Epithelial cell of esophagus (primary cell): ENCODE measurements around the gene RASL10B.
A peak's percentile ranks its signal among the peaks of the same experiment; 100 is the strongest.

ENCODE experiments used
- DNase-seq: peaks from one replicate; pipeline ENCODE4 v3.0.0; 2010; ENCODE audit warnings: low read depth
- H3K4me3 ChIP-seq: 2 replicates; pipeline ENCODE4 v1.5.1; 2011; ENCODE audit warnings: mild to moderate bottlenecking, low read length, control low read depth
- TF ChIP-seq, protein P1 (sequence below): IDR thresholded peaks from 2 replicates; pipeline ENCODE4 v1.5.1; 2011; ENCODE audit warnings: low read depth, mild to moderate bottlenecking, low read length, control low read depth, inconsistent platforms; ENCODE audit not compliant: insufficient read depth; ENCODE audit errors: missing control alignments

Gene RASL10B

DNA sequence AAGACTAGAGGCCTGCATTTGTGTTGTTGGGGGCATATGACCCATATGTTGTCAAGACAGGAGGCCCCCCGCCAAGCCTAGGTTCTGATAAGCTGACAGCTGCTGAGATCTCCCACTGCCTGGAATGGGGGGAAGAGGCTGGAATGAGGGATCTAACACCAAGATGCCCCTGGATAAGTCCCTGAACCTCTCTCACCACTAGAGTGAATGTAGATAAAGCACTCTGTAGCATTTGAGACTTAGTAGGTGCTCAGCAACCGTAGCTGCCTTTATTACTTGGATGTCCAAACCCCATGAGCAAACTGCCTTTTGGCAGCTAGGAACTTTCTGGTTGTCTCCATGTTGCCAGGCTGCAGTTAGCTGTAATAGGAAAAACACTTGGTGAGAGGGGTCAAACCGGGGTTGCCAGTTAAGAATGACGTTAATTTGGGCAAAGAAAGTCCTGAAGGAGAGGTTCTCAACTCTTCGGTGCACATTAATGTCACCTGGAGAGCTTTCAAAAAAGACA is 4.4 kb upstream of the RASL10B start:
- no peak overlapping the region for H3K4me3 ChIP-seq
- TF ChIP-seq, protein P1, sequence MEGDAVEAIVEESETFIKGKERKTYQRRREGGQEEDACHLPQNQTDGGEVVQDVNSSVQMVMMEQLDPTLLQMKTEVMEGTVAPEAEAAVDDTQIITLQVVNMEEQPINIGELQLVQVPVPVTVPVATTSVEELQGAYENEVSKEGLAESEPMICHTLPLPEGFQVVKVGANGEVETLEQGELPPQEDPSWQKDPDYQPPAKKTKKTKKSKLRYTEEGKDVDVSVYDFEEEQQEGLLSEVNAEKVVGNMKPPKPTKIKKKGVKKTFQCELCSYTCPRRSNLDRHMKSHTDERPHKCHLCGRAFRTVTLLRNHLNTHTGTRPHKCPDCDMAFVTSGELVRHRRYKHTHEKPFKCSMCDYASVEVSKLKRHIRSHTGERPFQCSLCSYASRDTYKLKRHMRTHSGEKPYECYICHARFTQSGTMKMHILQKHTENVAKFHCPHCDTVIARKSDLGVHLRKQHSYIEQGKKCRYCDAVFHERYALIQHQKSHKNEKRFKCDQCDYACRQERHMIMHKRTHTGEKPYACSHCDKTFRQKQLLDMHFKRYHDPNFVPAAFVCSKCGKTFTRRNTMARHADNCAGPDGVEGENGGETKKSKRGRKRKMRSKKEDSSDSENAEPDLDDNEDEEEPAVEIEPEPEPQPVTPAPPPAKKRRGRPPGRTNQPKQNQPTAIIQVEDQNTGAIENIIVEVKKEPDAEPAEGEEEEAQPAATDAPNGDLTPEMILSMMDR: no peak
- DNase-seq: no peak

DNA sequence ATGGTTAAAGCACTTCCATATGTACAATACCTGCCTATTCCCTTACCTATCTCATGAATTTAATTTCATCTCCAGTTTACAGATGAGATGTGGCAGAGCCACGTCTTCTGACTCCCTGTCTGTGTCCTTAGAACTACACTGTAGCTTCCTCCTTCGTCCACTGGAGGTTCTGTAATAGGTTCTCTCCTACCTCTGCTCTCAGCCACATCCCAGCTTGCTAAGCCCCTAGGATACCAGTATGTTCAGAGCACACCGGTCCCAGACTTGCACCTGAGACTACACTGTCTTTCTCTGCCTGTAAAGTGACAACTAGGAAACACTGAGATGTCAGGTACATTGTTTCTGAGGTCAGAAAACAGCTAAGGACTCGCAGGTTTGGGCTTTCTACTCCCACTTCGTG is 3.8 kb upstream of the RASL10B start:
- H3K4me3 ChIP-seq: no peak overlapping the region
- TF ChIP-seq, protein P1: no peak
- DNase-seq: no peak

GRCh38 chr17:35728551-35728950 is 2.9 kb upstream of the RASL10B start:
- no peak for DNase-seq
- no peak overlapping the region for H3K4me3 ChIP-seq
- TF ChIP-seq, protein P1: no peak

DNA sequence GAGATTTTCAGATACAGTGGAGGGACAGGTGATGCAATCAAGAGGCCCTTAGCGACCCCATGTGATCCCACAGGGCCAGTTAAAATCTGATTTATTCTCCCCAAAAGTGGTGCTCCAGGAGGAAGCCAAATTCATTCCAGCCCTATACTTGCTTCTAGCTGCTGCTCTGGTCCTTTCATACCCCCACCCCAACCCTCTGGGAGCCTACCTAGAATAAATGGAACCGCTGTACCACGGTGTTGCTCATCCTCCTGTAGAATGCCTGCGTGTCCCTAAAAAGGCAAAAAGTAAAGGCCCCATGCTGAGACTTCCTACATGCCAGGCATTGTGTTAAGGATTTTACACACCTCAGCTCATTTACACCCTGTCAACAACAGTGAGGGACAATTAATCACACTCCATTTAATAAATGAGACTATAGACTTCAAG is 2.0 kb upstream of the RASL10B start:
- TF ChIP-seq, protein P1: no peak
- H3K4me3 ChIP-seq: no peak overlapping the region
- no peak for DNase-seq

DNA sequence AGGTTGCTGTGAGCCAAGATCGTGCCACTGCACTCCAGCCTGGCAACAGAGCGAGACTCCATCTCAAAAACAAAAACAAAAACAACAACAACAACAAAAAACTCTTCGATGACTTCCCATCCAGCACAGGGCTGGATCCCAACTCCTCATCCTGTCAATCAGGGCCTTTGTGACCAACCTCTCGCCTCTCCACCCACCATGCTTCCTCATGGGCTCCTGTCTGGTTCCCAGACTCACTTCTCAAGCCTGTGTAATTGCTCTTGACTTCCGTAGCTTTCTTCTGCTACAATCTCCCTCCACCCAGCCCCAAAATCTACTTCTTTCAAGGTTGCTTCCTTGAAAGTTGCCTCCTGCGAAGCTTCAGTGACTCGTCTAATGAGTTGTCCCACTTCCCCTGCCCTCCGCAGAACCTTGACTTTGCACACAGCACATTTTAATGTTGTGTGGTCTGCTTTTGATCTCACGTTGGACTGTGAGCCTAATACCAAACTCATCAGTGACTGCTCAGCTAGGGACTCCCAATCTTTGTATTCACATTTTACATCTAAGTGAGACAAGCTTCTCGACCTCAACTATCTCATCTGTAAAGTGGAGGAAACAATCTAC is 936 bp upstream of the RASL10B start:
- no peak for DNase-seq

GRCh38 chr17:35731917-35732805 is 722 bp downstream of the RASL10B start:
- TF ChIP-seq, protein P1: no peak
- no peak for DNase-seq
- peak overlapping the region; percentile 34 for H3K4me3 ChIP-seq

More for the DNA sequence above, 936 bp upstream of the RASL10B start:
- H3K4me3 ChIP-seq: no peak overlapping the region
- TF ChIP-seq, protein P1: no peak
